ENCODE measurements around the gene NKX2-2.

DNA sequence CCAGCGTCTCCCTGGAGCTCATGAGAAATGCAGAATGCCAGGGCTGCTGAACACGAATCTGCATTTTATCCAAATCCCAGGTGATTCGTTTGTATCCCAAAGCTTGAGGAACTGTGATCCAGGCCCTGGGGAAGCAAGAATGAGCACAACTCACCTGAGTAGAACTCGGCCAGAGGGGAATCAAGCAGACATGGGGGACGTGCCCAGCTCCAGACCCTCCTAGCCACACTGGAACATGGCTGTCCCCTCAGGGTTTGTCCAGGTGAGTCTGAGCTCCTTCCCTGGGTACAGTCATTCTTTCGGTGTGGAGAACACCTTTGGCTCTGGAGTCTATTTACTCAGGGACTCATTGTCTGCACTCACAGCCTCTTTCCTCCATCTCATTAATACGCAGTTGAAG lies 13.3 kb downstream of the NKX2-2 start:
- TF ChIP-seq POLR2A (IDR thresholded peaks at IDR 0.05; ENCODE audit: low read depth, low read length) (no peak), POLR2AphosphoS5 (IDR thresholded peaks at IDR 0.05; ENCODE audit: insufficient read depth, low read depth, low read length) (no peak), EZH2 (IDR thresholded peaks at IDR 0.05; ENCODE audit: borderline replicate concordance, low read depth, low read length, severe bottlenecking) (no peak), FOS (IDR thresholded peaks at IDR 0.05; ENCODE audit: borderline replicate concordance, insufficient read depth, low read length) (no peak), MYC (IDR thresholded peaks at IDR 0.05; ENCODE audit: low read depth, low read length) (no peak)
- TF ChIP-seq, protein P1, sequence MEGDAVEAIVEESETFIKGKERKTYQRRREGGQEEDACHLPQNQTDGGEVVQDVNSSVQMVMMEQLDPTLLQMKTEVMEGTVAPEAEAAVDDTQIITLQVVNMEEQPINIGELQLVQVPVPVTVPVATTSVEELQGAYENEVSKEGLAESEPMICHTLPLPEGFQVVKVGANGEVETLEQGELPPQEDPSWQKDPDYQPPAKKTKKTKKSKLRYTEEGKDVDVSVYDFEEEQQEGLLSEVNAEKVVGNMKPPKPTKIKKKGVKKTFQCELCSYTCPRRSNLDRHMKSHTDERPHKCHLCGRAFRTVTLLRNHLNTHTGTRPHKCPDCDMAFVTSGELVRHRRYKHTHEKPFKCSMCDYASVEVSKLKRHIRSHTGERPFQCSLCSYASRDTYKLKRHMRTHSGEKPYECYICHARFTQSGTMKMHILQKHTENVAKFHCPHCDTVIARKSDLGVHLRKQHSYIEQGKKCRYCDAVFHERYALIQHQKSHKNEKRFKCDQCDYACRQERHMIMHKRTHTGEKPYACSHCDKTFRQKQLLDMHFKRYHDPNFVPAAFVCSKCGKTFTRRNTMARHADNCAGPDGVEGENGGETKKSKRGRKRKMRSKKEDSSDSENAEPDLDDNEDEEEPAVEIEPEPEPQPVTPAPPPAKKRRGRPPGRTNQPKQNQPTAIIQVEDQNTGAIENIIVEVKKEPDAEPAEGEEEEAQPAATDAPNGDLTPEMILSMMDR (IDR thresholded peaks at IDR 0.05; ENCODE audit: extremely low read depth in 1 of 2, insufficient read depth in 1 of 2, low read depth in 1 of 2, low read length in 2 of 2) = no peak
- TF ChIP-seq, protein P2, sequence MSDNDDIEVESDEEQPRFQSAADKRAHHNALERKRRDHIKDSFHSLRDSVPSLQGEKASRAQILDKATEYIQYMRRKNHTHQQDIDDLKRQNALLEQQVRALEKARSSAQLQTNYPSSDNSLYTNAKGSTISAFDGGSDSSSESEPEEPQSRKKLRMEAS (IDR thresholded peaks at IDR 0.05; ENCODE audit: insufficient read depth, insufficient read length) = no peak
